Ovary (tissue), 3 donors: Measurements from ENCODE around the gene MED8.

Source experiments
- POLR2A ChIP-seq: fragments of 450-650 bp; IDR thresholded peaks from one replicate; pipeline ENCODE4 v1.6.1; 2017; ENCODE audit warnings: antibody characterized with exemption, mild to moderate bottlenecking, moderate library complexity
- TF ChIP-seq, protein P1 (sequence below), 3 donors: fragments of 450-650 bp in 2 of 3; fragments of 200-600 bp in 1 of 3; IDR thresholded peaks; one replicate each; pipeline versions ENCODE4 v1.5.1 to v1.8.0; 2016 to 2022; ENCODE audit warnings: antibody characterized with exemption in 3 of 3, mild to moderate bottlenecking in 1 of 3
- donor health status: DM: no; HTN: no; CAD: no.

- no peak for TF ChIP-seq POLR2A
- TF ChIP-seq, protein P1, sequence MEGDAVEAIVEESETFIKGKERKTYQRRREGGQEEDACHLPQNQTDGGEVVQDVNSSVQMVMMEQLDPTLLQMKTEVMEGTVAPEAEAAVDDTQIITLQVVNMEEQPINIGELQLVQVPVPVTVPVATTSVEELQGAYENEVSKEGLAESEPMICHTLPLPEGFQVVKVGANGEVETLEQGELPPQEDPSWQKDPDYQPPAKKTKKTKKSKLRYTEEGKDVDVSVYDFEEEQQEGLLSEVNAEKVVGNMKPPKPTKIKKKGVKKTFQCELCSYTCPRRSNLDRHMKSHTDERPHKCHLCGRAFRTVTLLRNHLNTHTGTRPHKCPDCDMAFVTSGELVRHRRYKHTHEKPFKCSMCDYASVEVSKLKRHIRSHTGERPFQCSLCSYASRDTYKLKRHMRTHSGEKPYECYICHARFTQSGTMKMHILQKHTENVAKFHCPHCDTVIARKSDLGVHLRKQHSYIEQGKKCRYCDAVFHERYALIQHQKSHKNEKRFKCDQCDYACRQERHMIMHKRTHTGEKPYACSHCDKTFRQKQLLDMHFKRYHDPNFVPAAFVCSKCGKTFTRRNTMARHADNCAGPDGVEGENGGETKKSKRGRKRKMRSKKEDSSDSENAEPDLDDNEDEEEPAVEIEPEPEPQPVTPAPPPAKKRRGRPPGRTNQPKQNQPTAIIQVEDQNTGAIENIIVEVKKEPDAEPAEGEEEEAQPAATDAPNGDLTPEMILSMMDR (IDR thresholded peaks at IDR 0.05): no peak
Observed at GRCh38 chr1:43348343-43348808, 41.2 kb downstream of the MED8 start.
